KMS-11 (cell line): Measurements from ENCODE around the gene C12orf43.

ENCODE experiments used
- H2AFZ ChIP-seq: fragments of 200-600 bp; sonication (generic); 2 replicates; pipeline ENCODE4 v1.6.1; 2016; ENCODE audit warnings: antibody characterized with exemption, mixed run types, low read depth
- H3K27ac ChIP-seq: fragments of 200-600 bp; sonication (generic); 2 replicates; pipeline ENCODE4 v1.6.1; 2016; ENCODE audit warnings: mild to moderate bottlenecking, mixed run types
- H3K27me3 ChIP-seq: fragments of 200-600 bp; sonication (generic); 2 replicates; pipeline ENCODE4 v1.6.1; 2017; ENCODE audit warnings: mild to moderate bottlenecking, low read depth, mixed run types, moderate library complexity; ENCODE audit not compliant: insufficient read depth
- H3K36me3 ChIP-seq: fragments of 200-600 bp; sonication (generic); 2 replicates; pipeline ENCODE4 v1.6.1; 2017; ENCODE audit warnings: mild to moderate bottlenecking, mixed run types; ENCODE audit not compliant: insufficient read depth
- H3K4me1 ChIP-seq: fragments of 200-600 bp; sonication (generic); 2 replicates; pipeline ENCODE4 v1.6.1; 2016; ENCODE audit warnings: mild to moderate bottlenecking, low read depth, mixed run types; ENCODE audit not compliant: poor library complexity, severe bottlenecking
- H3K4me2 ChIP-seq: fragments of 200-600 bp; sonication (generic); 2 replicates; pipeline ENCODE4 v1.7.0; 2016; ENCODE audit warnings: mild to moderate bottlenecking, mixed run types
- H3K4me3 ChIP-seq: fragments of 200-600 bp; sonication (generic); IDR thresholded peaks from 2 replicates; pipeline ENCODE4 v1.6.1; 2017; ENCODE audit warnings: low read depth, low read length, mixed read lengths; ENCODE audit not compliant: insufficient read depth
- H3K79me2 ChIP-seq: fragments of 200-600 bp; sonication (generic); 2 replicates; pipeline ENCODE4 v1.6.1; 2016; ENCODE audit warnings: low read depth, mixed run types; ENCODE audit not compliant: insufficient read depth
- H3K9ac ChIP-seq: fragments of 200-600 bp; sonication (generic); 2 replicates; pipeline ENCODE4 v1.6.1; 2016; ENCODE audit warnings: mild to moderate bottlenecking, mixed run types
- H4K20me1 ChIP-seq: fragments of 200-600 bp; sonication (generic); 2 replicates; pipeline ENCODE4 v1.6.1; 2016; ENCODE audit warnings: mild to moderate bottlenecking, mixed run types; ENCODE audit not compliant: insufficient read depth
- CTCF ChIP-seq: fragments of 200-600 bp; sonication (generic); conservative IDR thresholded peaks from 2 replicates; pipeline ENCODE4 v1.6.1; 2017; ENCODE audit warnings: low read depth, mild to moderate bottlenecking, antibody characterized with exemption, low read length, moderate library complexity, mixed read lengths

Gene C12orf43

GRCh38 chr12:121023799-121024198, 7.5 kb upstream of the C12orf43 start:
- Histone ChIP-seq H3K4me1 (no peaks in the 10 kb centered on the region), H3K27ac (no peak overlapping the region), H3K36me3 (no peaks in the 10 kb centered on the region), H3K79me2 (no peaks in the 10 kb centered on the region), H2AFZ (no peak overlapping the region), H3K27me3 (no peaks in the 10 kb centered on the region), H3K4me3 (no peak overlapping the region), H3K9ac (no peak overlapping the region), H4K20me1 (no peaks in the 10 kb centered on the region), H3K4me2 (no peak overlapping the region)
- no peak for TF ChIP-seq CTCF

- no peak overlapping the region for H3K4me2 ChIP-seq
- H3K4me3 ChIP-seq: no peak overlapping the region
- H3K79me2 ChIP-seq: no peaks in the 10 kb centered on the region
- no peaks in the 10 kb centered on the region for H3K27me3 ChIP-seq
- no peaks in the 10 kb centered on the region for H3K4me1 ChIP-seq
- no peak overlapping the region for H3K9ac ChIP-seq
- no peaks in the 10 kb centered on the region for H4K20me1 ChIP-seq
- H2AFZ ChIP-seq: no peak overlapping the region
- no peaks in the 10 kb centered on the region for H3K36me3 ChIP-seq
- TF ChIP-seq CTCF: no peak
- no peak overlapping the region for H3K27ac ChIP-seq
These were observed 6.4 kb upstream of the C12orf43 start for GRCh38 chr12:121022713-121023112.

GRCh38 chr12:121021754-121022153, 5.5 kb upstream of the C12orf43 start:
- H4K20me1 ChIP-seq: no peaks in the 10 kb centered on the region
- no peaks in the 10 kb centered on the region for H3K4me1 ChIP-seq
- H2AFZ ChIP-seq: no peak overlapping the region
- H3K9ac ChIP-seq: no peak overlapping the region
- no peak overlapping the region for H3K27ac ChIP-seq
- no peaks in the 10 kb centered on the region for H3K27me3 ChIP-seq
- no peak overlapping the region for H3K4me3 ChIP-seq
- H3K79me2 ChIP-seq: no peaks in the 10 kb centered on the region
- no peak for TF ChIP-seq CTCF
- H3K4me2 ChIP-seq: no peak overlapping the region
- H3K36me3 ChIP-seq: no peaks in the 10 kb centered on the region

GRCh38 chr12:121018860-121019617, 2.8 kb upstream of the C12orf43 start:
- no peaks in the 10 kb centered on the region for H3K27me3 ChIP-seq
- TF ChIP-seq CTCF: no peak
- H3K4me2 ChIP-seq: no peak overlapping the region
- no peaks in the 10 kb centered on the region; the same call in 1 of the 2 replicates for H3K79me2 ChIP-seq
- no peak overlapping the region for H3K27ac ChIP-seq
- no peak overlapping the region for H3K4me3 ChIP-seq
- H2AFZ ChIP-seq: no peak overlapping the region
- H3K36me3 ChIP-seq: no peaks in the 10 kb centered on the region
- peaks cover 6% of the 10 kb centered on the region for H3K4me1 ChIP-seq
- H4K20me1 ChIP-seq: no peaks in the 10 kb centered on the region
- H3K9ac ChIP-seq: no peak overlapping the region
